ENCODE data around the gene LZTR1.
A peak's percentile ranks its signal among the peaks of the same experiment; 100 is the strongest.

Gene LZTR1

DNA sequence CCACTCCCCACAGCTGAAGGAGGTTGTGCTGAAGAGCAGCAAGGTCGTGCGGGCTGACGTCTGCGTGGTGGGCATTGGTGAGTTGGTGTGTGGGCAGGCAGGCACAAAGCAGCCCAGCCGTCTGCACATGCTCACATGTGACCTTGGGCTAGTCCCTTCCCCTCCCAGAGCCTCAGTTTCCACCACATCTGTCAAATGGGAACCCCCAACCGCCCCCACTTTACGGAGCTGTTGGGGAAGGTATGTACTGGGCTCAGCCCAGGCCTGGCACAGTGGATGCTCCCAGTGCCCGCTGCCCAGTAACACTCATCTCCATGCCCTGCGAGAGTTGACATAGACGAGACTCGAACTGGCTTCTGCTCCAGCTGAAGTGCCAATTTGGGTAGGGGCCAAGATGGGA, 5.1 kb upstream of the LZTR1 start:
- Histone ChIP-seq H3K4me1 (ENCODE audit: control insufficient read depth, insufficient read depth, low read depth, low read length) (peaks cover 9% of the 10 kb centered on the region), H4K8ac (ENCODE audit: low read length) (no peak overlapping the region), H2BK120ac (ENCODE audit: low read depth, low read length) (no peak overlapping the region), H2BK15ac (ENCODE audit: low read depth, poor library complexity, severe bottlenecking) (no peak overlapping the region), H3K27me3 (ENCODE audit: control insufficient read depth in 1 of 2, insufficient read depth in 1 of 2, low read length in 2 of 2) (peaks cover 0 to 17% of the 10 kb centered on the region in 2 experiments), H3K4ac (ENCODE audit: low read depth in 1 of 2, low read length in 2 of 2) (no peak overlapping the region), H3K23ac (ENCODE audit: low read length in 2 of 2) (no peak overlapping the region), H3K14ac (ENCODE audit: low read length in 2 of 2) (no peak overlapping the region), H2AFZ (ENCODE audit: low read depth, low read length) (no peak overlapping the region), H3K27ac (ENCODE audit: low read length, poor library complexity, severe bottlenecking) (no peak overlapping the region), H2BK12ac (ENCODE audit: low read length in 2 of 2) (no peak overlapping the region), H3K18ac (ENCODE audit: low read depth in 1 of 2, low read length in 2 of 2) (no peak overlapping the region), H4K91ac (ENCODE audit: low read length) (no peak overlapping the region), H3K79me1 (replicated peaks; ENCODE audit: low read length, poor library complexity, severe bottlenecking) (peaks cover 3% of the 10 kb centered on the region), H3K9ac (ENCODE audit: low read length) (no peak overlapping the region), H2AK5ac (ENCODE audit: low read length, severe bottlenecking) (no peak overlapping the region), H3K4me2 (ENCODE audit: low read length, poor library complexity, severe bottlenecking) (no peak overlapping the region), H3K36me3 (ENCODE audit: control insufficient read depth in 1 of 2, insufficient read depth in 2 of 2, low read depth in 1 of 2, low read length in 2 of 2) (peaks cover 0 to 3% of the 10 kb centered on the region in 2 experiments), H3K9me3 (ENCODE audit: control insufficient read depth, low read length) (peaks cover 9% of the 10 kb centered on the region), H3K4me3 (ENCODE audit: insufficient read depth in 1 of 2, low read depth in 1 of 2, low read length in 2 of 2) (no peak overlapping the region), H2BK5ac (ENCODE audit: low read depth, low read length, poor library complexity, severe bottlenecking) (no peak overlapping the region)
- WGBS = 80% methylated on average over 8 of the region's 11 CpGs
- no peak for DNase-seq

- Histone ChIP-seq H2AFZ (ENCODE audit: low read depth, low read length) (no peak overlapping the region), H4K8ac (ENCODE audit: low read length) (no peak overlapping the region), H2AK5ac (ENCODE audit: low read length, severe bottlenecking) (no peak overlapping the region), H2BK120ac (ENCODE audit: low read depth, low read length) (no peak overlapping the region), H3K27ac (ENCODE audit: low read length, poor library complexity, severe bottlenecking) (no peak overlapping the region), H3K4ac (ENCODE audit: low read depth in 1 of 2, low read length in 2 of 2) (no peak overlapping the region), H3K18ac (ENCODE audit: low read depth in 1 of 2, low read length in 2 of 2) (no peak overlapping the region), H3K4me1 (ENCODE audit: control insufficient read depth, insufficient read depth, low read depth, low read length) (peaks cover 9% of the 10 kb centered on the region), H3K9ac (ENCODE audit: low read length) (no peak overlapping the region), H2BK5ac (ENCODE audit: low read depth, low read length, poor library complexity, severe bottlenecking) (no peak overlapping the region), H3K79me1 (replicated peaks; ENCODE audit: low read length, poor library complexity, severe bottlenecking) (peaks cover 6% of the 10 kb centered on the region), H2BK12ac (ENCODE audit: low read length in 2 of 2) (no peak overlapping the region), H3K4me2 (ENCODE audit: low read length, poor library complexity, severe bottlenecking) (no peak overlapping the region), H4K91ac (ENCODE audit: low read length) (no peak overlapping the region), H3K4me3 (ENCODE audit: insufficient read depth in 1 of 2, low read depth in 1 of 2, low read length in 2 of 2) (no peak overlapping the region), H3K14ac (ENCODE audit: low read length in 2 of 2) (no peak overlapping the region), H3K36me3 (ENCODE audit: control insufficient read depth in 1 of 2, insufficient read depth in 2 of 2, low read depth in 1 of 2, low read length in 2 of 2) (peaks cover 0 to 3% of the 10 kb centered on the region in 2 experiments), H3K23ac (ENCODE audit: low read length in 2 of 2) (no peak overlapping the region), H3K27me3 (ENCODE audit: control insufficient read depth in 1 of 2, insufficient read depth in 1 of 2, low read length in 2 of 2) (peaks cover 0 to 17% of the 10 kb centered on the region in 2 experiments), H2BK15ac (ENCODE audit: low read depth, poor library complexity, severe bottlenecking) (no peak overlapping the region), H3K9me3 (ENCODE audit: control insufficient read depth, low read length) (peaks cover 9% of the 10 kb centered on the region)
- 91% methylated on average over 17 of the region's 17 CpGs for WGBS
- no peak for DNase-seq
Observed at GRCh38 chr22:20977516-20978170, 4.5 kb upstream of the LZTR1 start.

- H3K9ac ChIP-seq (ENCODE audit: low read length) = no peak overlapping the region
Observed at GRCh38 chr22:20978419-20978818, 3.7 kb upstream of the LZTR1 start.

GRCh38 chr22:20979243-20979809, 2.8 kb upstream of the LZTR1 start:
- WGBS = 22% methylated on average over 39 of the region's 39 CpGs
- no peak overlapping the region for H2BK12ac ChIP-seq (ENCODE audit: low read length in 2 of 2)
- H2AK5ac ChIP-seq (ENCODE audit: low read length, severe bottlenecking) = no peak overlapping the region
- no peak overlapping the region for H3K4me2 ChIP-seq (ENCODE audit: low read length, poor library complexity, severe bottlenecking)
- H3K14ac ChIP-seq (ENCODE audit: low read length in 2 of 2) = no peak overlapping the region
- H4K91ac ChIP-seq (ENCODE audit: low read length) = no peak overlapping the region
- H2AFZ ChIP-seq (ENCODE audit: low read depth, low read length) = peak overlapping the region; percentile 75
- peaks cover 21% of the 10 kb centered on the region for H3K79me1 ChIP-seq (replicated peaks; ENCODE audit: low read length, poor library complexity, severe bottlenecking)
- no peak overlapping the region for H3K27ac ChIP-seq (ENCODE audit: low read length, poor library complexity, severe bottlenecking)
- H4K8ac ChIP-seq (ENCODE audit: low read length) = peak overlapping the region; percentile 24
- H3K4me3 ChIP-seq (ENCODE audit: insufficient read depth in 1 of 2, low read depth in 1 of 2, low read length in 2 of 2) = peak overlapping the region in 1 of 2 experiments; percentile 67
- no peak overlapping the region for H3K4ac ChIP-seq (ENCODE audit: low read depth in 1 of 2, low read length in 2 of 2)
- no peak overlapping the region for H2BK120ac ChIP-seq (ENCODE audit: low read depth, low read length)
- H3K23ac ChIP-seq (ENCODE audit: low read length in 2 of 2) = no peak overlapping the region
- H3K4me1 ChIP-seq (ENCODE audit: control insufficient read depth, insufficient read depth, low read depth, low read length) = peaks cover 20% of the 10 kb centered on the region
- peaks cover 6 to 9% of the 10 kb centered on the region in 2 experiments for H3K36me3 ChIP-seq (ENCODE audit: control insufficient read depth in 1 of 2, insufficient read depth in 2 of 2, low read depth in 1 of 2, low read length in 2 of 2)
- peaks cover 9% of the 10 kb centered on the region for H3K9me3 ChIP-seq (ENCODE audit: control insufficient read depth, low read length)
- H3K18ac ChIP-seq (ENCODE audit: low read depth in 1 of 2, low read length in 2 of 2) = no peak overlapping the region
- peak overlapping the region; percentile 68 for H3K9ac ChIP-seq (ENCODE audit: low read length)
- H2BK15ac ChIP-seq (ENCODE audit: low read depth, poor library complexity, severe bottlenecking) = no peak overlapping the region
- peaks cover 0 to 15% of the 10 kb centered on the region in 2 experiments for H3K27me3 ChIP-seq (ENCODE audit: control insufficient read depth in 1 of 2, insufficient read depth in 1 of 2, low read length in 2 of 2)
- peak; percentile 71 for DNase-seq
- H2BK5ac ChIP-seq (ENCODE audit: low read depth, low read length, poor library complexity, severe bottlenecking) = no peak overlapping the region

More at GRCh38 chr22:20978419-20978818, 3.7 kb upstream of the LZTR1 start:
- no peak overlapping the region for H3K18ac ChIP-seq (ENCODE audit: low read depth in 1 of 2, low read length in 2 of 2)
- H3K4me1 ChIP-seq (ENCODE audit: control insufficient read depth, insufficient read depth, low read depth, low read length) = peaks cover 16% of the 10 kb centered on the region
- no peak overlapping the region for H4K8ac ChIP-seq (ENCODE audit: low read length)
- no peak overlapping the region for H2BK12ac ChIP-seq (ENCODE audit: low read length in 2 of 2)
- no peak overlapping the region for H3K14ac ChIP-seq (ENCODE audit: low read length in 2 of 2)
- H2BK15ac ChIP-seq (ENCODE audit: low read depth, poor library complexity, severe bottlenecking) = no peak overlapping the region
- peaks cover 9% of the 10 kb centered on the region for H3K9me3 ChIP-seq (ENCODE audit: control insufficient read depth, low read length)
- peaks cover 0 to 3% of the 10 kb centered on the region in 2 experiments for H3K36me3 ChIP-seq (ENCODE audit: control insufficient read depth in 1 of 2, insufficient read depth in 2 of 2, low read depth in 1 of 2, low read length in 2 of 2)
- no peak overlapping the region for H3K4me2 ChIP-seq (ENCODE audit: low read length, poor library complexity, severe bottlenecking)
- no peak overlapping the region for H2AFZ ChIP-seq (ENCODE audit: low read depth, low read length)
- WGBS = 69% methylated on average over 2 of the region's 2 CpGs
- no peak overlapping the region for H2AK5ac ChIP-seq (ENCODE audit: low read length, severe bottlenecking)
- no peak for DNase-seq
- H3K27me3 ChIP-seq (ENCODE audit: control insufficient read depth in 1 of 2, insufficient read depth in 1 of 2, low read length in 2 of 2) = peaks cover 0 to 17% of the 10 kb centered on the region in 2 experiments
- H3K27ac ChIP-seq (ENCODE audit: low read length, poor library complexity, severe bottlenecking) = no peak overlapping the region
- no peak overlapping the region for H3K23ac ChIP-seq (ENCODE audit: low read length in 2 of 2)
- H3K79me1 ChIP-seq (replicated peaks; ENCODE audit: low read length, poor library complexity, severe bottlenecking) = peaks cover 13% of the 10 kb centered on the region
- H3K4me3 ChIP-seq (ENCODE audit: insufficient read depth in 1 of 2, low read depth in 1 of 2, low read length in 2 of 2) = no peak overlapping the region
- no peak overlapping the region for H3K4ac ChIP-seq (ENCODE audit: low read depth in 1 of 2, low read length in 2 of 2)
- no peak overlapping the region for H2BK5ac ChIP-seq (ENCODE audit: low read depth, low read length, poor library complexity, severe bottlenecking)
- no peak overlapping the region for H2BK120ac ChIP-seq (ENCODE audit: low read depth, low read length)
- H4K91ac ChIP-seq (ENCODE audit: low read length) = no peak overlapping the region
